GM21786 (cell line): ENCODE data around the gene SLC1A1.
"Not testable (repeated sequence)": the region's sequence is repeated elsewhere in the genome, so short reads cannot be mapped to it uniquely, and the experiment has no call there.

Experiments used
- ATAC-seq: cut with Tn5 transposase; IDR thresholded peaks from one replicate; pipeline ENCODE4 v1.9.1; 2021; ENCODE audit not compliant: unreplicated experiment

Gene SLC1A1

DNA sequence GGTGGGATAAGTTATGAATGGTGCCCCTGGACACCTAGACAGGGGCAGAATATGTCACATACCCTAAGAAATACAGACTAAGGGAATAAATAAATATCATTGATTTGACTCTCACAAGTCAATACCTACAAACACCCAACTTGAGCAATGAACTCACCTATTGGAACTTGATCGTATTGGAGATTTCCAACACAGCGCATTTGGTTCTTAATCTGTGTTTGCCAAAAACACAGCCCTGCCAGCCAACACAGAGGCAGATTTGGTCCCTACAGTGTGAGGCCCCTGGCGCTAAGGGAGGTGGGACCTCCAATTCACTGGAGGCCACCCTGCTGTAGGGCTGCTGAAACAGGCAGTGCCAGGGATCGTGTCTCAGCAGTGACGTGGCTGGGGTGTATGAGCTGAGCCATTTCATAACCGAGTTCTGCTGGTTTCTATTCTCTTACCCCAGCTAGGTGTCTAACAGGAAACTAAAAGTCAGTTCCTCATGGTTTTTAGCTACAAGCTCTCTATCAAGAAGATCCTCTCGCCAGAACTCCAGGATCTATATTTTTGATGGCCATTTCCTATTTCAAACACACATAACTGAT, 84.5 kb downstream of the SLC1A1 start:
- no peak for ATAC-seq

DNA sequence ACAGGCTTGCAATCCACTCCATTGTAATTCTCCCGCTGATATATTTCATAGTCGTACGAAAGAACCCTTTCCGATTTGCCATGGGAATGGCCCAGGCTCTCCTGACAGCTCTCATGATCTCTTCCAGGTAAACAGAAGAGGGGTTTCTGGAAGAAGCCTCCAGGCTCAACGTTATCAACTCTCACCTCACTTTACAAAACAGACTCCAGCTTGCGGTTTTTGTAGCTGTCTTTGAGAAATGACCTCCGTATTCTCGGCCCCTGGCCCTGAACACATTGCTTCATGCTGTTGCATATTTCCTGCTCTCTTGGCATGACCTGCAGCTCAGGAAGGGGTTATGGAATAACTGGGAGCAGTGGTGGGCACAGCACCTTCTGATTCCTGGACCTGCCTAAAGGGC, 85.7 kb downstream of the SLC1A1 start:
- ATAC-seq: no peak

DNA sequence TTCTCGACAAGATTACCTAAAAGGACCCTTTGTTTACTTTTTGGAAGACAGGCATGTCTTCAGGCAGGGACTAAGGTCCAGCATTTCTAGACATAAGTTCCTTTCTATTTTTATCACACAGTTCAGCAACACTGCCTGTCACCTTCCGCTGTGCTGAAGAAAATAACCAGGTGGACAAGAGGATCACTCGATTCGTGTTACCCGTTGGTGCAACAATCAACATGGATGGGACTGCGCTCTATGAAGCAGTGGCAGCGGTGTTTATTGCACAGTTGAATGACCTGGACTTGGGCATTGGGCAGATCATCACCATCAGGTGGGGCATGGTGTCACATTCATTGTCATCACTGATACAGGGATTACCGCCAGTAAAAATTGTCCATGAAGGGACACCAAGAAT, 86.2 kb downstream of the SLC1A1 start:
- ATAC-seq: no peak

DNA sequence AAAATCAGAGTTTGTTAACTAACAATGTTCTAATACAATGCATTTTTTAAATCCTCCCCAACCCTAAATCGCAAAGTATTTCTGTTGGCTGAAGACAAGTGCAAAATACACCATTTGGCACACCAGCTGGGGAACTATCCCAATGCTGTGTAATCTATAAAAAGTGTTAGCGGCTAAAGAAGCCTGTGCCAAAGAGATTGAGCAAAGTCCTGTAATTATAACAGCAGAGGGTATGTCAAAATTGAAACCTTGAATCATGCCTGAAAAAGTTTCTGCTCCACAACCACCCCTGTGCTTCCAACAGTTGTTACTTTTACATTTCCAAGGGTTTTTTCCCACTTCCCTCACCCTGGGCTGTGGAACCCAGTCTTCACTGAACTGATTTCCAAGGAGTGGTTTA, 88.7 kb downstream of the SLC1A1 start:
- no peak for ATAC-seq

DNA sequence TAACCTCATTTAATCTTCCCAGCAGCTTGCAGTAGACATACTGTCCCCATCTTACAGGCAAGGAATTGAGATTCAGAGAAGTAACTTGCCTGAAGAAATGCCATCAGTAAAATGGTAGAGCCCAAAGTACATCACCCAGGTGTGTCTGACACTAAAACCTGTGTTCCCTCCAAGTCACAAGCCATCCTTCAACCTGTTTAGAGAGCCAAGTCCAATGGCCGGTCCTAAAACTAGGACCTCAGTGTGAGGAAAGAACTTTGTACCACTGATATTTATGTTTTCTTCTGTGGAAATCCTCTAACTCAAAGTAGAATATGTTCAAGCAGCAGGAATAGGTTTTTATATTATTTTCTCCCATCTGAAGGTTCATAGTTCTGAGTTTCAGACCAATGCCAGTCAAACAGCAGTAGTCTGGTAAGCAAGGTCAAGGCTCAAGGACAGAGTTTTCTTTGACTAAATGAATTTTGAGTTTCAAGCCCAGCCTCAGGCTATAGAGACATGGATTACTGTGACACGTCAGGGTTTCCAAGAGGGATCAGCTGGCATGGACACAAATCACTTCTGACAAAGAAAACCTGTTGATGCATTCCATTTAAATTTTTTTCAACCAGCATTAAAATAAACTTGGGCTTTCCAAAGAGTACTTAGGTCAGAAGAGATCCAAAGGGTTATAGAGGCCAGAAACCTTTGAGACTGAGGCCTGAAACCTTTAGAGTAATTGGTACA, 90.9 kb downstream of the SLC1A1 start:
- ATAC-seq: no peak

- ATAC-seq: no peak
Observed at GRCh38 chr9:4581861-4582565, 91.7 kb downstream of the SLC1A1 start.

GRCh38 chr9:4583001-4583400, 92.7 kb downstream of the SLC1A1 start:
- no peak for ATAC-seq

DNA sequence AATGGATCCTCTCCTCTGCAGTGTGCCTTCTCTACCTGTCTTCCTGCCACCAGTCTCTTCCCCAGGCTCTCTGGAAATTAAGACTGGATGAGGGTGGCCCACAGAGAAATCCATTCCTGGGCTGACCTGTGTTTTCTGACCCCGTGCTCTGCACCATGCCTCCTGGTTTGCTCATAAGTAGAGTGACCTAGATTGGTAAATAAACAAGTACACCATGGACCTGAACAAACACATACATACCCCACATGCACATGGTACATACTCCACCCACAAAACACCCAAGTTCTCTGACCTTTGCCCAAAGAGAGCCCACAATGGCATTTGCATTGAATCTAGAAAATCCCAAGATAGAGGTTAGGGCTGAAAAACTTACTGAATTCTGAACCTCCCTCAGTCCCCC, 94.4 kb downstream of the SLC1A1 start:
- ATAC-seq: no peak

DNA sequence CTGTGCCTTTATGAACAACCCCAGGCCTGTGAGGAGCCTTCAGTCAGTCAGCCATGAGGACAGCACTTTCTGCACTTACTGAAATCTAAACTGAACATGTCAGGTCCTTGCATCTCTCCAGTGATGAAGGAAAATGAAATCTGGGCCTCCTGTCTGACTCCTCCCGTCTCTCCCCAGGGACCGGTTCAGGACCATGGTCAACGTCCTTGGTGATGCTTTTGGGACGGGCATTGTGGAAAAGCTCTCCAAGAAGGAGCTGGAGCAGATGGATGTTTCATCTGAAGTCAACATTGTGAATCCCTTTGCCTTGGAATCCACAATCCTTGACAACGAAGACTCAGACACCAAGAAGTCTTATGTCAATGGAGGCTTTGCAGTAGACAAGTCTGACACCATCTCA, 94.9 kb downstream of the SLC1A1 start:
- ATAC-seq: no peak

DNA sequence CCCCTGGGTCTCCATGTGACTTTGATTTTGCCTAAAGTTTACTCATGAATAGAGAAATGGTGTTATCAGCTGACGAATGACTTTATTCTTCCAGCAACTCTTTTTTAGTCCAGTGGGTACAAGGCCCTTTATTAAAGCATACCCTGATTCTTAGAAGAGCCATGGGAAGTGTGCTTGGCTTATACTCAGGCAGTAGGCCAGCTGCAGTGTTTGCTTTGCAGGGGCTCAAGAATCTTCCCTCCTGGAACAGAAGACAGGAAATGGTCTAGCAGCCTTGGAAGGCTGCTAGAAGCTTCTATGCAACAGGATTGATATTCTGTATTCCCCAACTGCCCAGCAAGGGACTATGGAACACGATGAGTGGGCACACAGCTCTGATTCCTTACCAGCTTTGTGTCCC, 98.5 kb downstream of the SLC1A1 start:
- ATAC-seq: no peak

GRCh38 chr9:4590430-4591122, 100.3 kb downstream of the SLC1A1 start:
- no peak for ATAC-seq

DNA sequence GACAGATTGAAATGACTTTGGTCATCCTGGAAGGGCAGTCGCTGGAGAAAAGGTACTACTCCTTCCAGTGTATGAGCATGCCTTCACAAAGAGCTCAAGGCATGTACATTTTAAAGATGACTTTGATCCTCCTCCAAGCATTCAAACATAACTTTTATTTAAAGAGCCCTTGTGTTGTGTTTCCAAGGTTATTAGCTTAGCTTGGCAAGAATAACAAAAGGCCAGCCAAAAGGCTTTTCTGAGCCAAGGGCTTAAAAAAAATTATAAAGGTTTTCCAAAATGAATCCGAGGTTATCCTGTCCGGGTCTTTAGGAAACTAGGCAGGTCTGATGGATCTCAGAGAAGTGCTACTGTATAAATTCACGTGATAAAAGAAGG, 100.8 kb downstream of the SLC1A1 start:
- ATAC-seq: no peak

DNA sequence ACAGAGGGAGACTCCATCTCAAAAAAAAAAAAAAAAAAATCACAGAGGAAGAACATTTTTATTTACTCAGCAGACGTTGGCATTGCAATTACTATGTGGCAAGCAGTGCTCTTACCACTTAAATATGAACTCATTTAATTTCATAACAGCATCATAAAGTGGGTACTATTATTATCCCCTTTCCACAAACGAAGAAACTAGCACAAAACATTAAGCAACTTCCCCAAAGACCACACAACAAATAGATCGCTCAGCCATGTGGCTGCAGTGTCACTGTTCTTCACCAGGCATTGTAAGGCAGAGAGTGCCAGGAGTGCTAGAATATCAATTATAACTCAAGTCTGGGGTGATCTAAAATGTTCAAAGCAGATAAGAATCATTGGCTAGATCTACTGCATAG, 102.0 kb downstream of the SLC1A1 start:
- no peak for ATAC-seq

GRCh38 chr9:4592886-4593285, 102.6 kb downstream of the SLC1A1 start:
- no peak for ATAC-seq

- ATAC-seq: no peak
Observed at GRCh38 chr9:4594545-4594944, 104.3 kb downstream of the SLC1A1 start.

DNA sequence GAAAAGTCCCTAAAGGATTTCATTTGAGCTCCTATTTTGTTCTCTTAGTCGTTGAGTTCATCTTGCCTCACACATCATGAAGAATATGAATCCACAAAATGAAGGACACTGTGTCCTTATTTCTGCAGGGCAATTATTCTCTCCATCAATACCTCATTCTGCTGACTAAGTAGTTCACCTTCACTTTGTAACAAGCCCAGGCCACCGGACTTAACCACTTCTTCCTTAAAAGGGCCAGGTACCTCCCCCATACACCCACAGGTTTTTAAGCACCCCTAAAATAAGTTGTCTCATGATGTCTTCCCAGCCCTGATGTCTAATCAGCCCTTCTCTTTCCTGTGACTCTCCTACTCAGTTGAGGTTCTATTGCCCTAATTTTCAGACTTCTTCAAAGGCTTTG, 104.7 kb downstream of the SLC1A1 start:
- ATAC-seq: no peak

DNA sequence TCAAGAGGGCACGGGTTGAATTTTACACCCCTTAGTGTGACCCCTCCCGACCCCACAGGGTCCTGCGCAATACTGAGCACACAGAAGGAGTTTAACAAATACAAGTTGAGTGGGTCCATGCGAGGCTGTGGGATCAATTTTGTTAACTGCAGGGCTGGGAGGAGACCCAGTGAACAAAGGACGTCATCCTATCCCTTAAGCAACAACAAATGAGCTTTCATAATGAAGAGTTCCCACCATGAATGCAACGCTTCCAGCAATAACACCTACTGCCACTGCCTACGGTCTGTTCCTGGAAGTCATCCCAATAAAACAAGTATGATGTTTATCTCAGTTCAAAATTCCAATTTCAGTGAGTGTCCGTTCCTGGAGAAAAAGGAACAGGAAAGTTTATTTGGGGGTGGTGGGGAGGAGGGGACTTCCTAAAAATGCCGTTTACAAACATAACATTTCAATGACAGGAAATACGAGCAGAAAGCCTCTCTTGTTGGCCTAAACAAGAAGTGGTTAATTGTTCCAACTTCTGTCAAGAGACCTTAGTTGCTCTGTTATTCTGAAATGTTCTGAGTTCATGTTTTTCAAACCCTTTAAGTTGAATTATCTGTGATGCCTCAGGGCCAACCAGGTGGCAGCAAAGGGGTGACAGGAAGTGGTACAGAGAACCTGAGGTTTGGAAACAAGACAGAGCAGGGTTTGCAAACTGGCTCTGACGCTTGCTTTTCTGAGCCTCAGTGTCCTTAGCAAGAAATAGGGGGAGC, 106.1 kb downstream of the SLC1A1 start:
- no peak for ATAC-seq

- peak; percentile 38 for ATAC-seq
Observed at GRCh38 chr9:4600368-4600767, 110.1 kb downstream of the SLC1A1 start.

- no peak for ATAC-seq
Observed at GRCh38 chr9:4603830-4604229, 113.6 kb downstream of the SLC1A1 start.

DNA sequence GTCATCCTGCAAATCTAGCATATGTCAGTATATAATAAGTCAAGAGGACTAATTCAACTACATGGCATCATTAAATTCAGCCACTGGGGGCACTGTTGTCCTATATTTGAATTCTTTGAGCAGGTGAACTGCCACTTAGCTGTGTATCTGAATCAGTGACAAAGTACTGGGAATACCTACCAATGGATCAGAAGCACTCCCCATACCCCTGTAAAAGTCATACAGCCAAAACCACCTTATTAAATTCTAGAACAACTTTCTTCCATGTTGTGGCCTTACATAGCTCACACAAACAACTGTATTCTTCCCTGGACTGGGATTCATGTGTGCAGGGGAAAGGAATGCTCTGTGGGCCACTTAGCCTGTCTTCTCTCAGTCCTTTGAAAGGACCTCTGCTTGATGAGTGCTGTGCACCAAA, 114.4 kb downstream of the SLC1A1 start:
- peak; percentile 82 for ATAC-seq

GRCh38 chr9:4606033-4606432, 115.8 kb downstream of the SLC1A1 start:
- ATAC-seq: not testable (repeated sequence)
